Activated naive CD4-positive, alpha-beta T cell treated with Interleukin-2 at 50 U/mL for 16 hours (primary cell): ENCODE measurements around the gene ASTN2.

Experiments
- DNase-seq: peaks from one replicate; pipeline ENCODE4 v3.0.0-alpha.2; 2020

The ASTN2 gene

GRCh38 chr9:116423149-116423548 lies 991.7 kb downstream of the ASTN2 start:
- DNase-seq, result no peak

- no peak for DNase-seq
Measured at GRCh38 chr9:116422119-116422979, 992.5 kb downstream of the ASTN2 start.

- DNase-seq, result no peak
Measured at GRCh38 chr9:116420993-116421538, 993.8 kb downstream of the ASTN2 start.

GRCh38 chr9:116419181-116419580 lies 995.7 kb downstream of the ASTN2 start:
- DNase-seq, result no peak

- no peak for DNase-seq
Measured at GRCh38 chr9:116417464-116417863, 997.4 kb downstream of the ASTN2 start.

- no peak for DNase-seq
Measured at GRCh38 chr9:116416421-116416820, 998.4 kb downstream of the ASTN2 start.

- DNase-seq, result no peak
Measured at GRCh38 chr9:116414374-116414773, 1000.5 kb downstream of the ASTN2 start.

- DNase-seq, result no peak
Measured at GRCh38 chr9:116411506-116411905, 1003.4 kb downstream of the ASTN2 start.

- no peak for DNase-seq
Measured at GRCh38 chr9:116409638-116410037, 1005.2 kb downstream of the ASTN2 start.

GRCh38 chr9:116409129-116409528 lies 1005.7 kb downstream of the ASTN2 start:
- no peak for DNase-seq

GRCh38 chr9:116406469-116406868 lies 1008.4 kb downstream of the ASTN2 start:
- DNase-seq, result no peak

- DNase-seq, result no peak
Measured at GRCh38 chr9:116405321-116405720, 1009.5 kb downstream of the ASTN2 start.

- DNase-seq, result no peak
Measured at GRCh38 chr9:116404228-116404627, 1010.6 kb downstream of the ASTN2 start.

GRCh38 chr9:116403171-116403570 lies 1011.7 kb downstream of the ASTN2 start:
- no peak for DNase-seq

- DNase-seq, result no peak
Measured at GRCh38 chr9:116395699-116396037, 1019.2 kb downstream of the ASTN2 start.

GRCh38 chr9:116394894-116395698 lies 1019.8 kb downstream of the ASTN2 start:
- no peak for DNase-seq

- DNase-seq, result no peak
Measured at GRCh38 chr9:116394070-116394469, 1020.8 kb downstream of the ASTN2 start.

- DNase-seq, result no peak
Measured at GRCh38 chr9:116393198-116393597, 1021.7 kb downstream of the ASTN2 start.

- no peak for DNase-seq
Measured at GRCh38 chr9:116391306-116391900, 1023.5 kb downstream of the ASTN2 start.

GRCh38 chr9:116390303-116391228 lies 1024.3 kb downstream of the ASTN2 start:
- DNase-seq, result no peak

GRCh38 chr9:116389541-116390302 lies 1025.1 kb downstream of the ASTN2 start:
- no peak for DNase-seq
